Fibroblast of skin of right biceps (primary cell): ENCODE results near the gene TRPM5.
"Not testable (repeated sequence)": the region's sequence is repeated elsewhere in the genome, so short reads cannot be mapped to it uniquely, and the experiment has no call there.

Experiments used
- DNase-seq: peaks from one replicate; pipeline ENCODE4 v3.0.0-alpha.2; 2013

The TRPM5 gene, protein sequence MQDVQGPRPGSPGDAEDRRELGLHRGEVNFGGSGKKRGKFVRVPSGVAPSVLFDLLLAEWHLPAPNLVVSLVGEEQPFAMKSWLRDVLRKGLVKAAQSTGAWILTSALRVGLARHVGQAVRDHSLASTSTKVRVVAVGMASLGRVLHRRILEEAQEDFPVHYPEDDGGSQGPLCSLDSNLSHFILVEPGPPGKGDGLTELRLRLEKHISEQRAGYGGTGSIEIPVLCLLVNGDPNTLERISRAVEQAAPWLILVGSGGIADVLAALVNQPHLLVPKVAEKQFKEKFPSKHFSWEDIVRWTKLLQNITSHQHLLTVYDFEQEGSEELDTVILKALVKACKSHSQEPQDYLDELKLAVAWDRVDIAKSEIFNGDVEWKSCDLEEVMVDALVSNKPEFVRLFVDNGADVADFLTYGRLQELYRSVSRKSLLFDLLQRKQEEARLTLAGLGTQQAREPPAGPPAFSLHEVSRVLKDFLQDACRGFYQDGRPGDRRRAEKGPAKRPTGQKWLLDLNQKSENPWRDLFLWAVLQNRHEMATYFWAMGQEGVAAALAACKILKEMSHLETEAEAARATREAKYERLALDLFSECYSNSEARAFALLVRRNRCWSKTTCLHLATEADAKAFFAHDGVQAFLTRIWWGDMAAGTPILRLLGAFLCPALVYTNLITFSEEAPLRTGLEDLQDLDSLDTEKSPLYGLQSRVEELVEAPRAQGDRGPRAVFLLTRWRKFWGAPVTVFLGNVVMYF (N-terminal part only)

DNA sequence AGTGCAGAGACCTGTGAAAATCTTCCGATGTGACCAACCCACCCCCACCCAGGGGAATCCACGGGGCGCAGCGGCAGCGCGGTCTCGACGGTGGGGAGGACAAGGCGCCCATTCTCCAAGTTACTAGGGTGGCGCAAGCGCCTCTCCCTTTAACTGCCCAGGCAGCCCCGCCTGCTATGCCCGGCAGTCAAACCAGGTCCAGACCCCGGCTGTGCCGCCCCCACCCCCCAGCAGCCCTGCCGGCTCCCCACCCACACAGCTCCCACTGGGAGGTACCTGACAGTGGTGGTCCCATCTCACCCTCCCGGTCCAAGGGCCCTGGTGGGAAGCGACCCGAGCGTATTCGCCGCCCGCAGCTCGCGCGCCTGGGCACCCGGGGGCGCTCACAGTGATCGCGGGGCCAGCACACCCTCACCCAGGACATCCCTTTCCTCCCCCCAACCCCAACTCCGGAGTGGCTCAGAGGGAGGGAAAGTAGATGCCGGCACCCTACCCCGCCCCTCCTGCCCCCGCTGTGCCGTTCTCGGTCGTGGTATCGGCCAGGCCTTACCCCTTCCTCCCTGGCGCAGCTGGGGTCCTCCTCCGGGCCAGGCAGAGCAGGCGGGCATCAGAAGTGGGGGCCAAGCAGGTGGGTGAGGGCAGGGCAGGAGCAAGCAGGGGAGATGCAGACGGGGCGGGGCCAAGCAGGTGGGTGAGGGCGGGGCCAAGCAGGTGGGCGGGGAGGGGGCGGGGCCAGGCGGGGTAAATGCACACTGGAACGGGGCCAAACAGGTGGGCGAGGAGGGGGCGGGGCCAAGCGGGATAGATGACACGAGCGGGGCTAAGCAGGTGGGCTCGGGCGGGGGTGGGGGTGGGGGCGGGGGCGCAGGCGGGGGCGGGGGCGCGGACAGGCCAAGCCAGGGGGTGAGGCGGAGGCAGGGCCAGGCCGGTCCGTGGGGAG is at the start of gene TRPM5:
TRPM5 (minus strand) TSS at position 634 of the 940 bp plus-strand sequence. CDS start 21,478 bp downstream, outside the sequence.
- no peak for DNase-seq

DNA sequence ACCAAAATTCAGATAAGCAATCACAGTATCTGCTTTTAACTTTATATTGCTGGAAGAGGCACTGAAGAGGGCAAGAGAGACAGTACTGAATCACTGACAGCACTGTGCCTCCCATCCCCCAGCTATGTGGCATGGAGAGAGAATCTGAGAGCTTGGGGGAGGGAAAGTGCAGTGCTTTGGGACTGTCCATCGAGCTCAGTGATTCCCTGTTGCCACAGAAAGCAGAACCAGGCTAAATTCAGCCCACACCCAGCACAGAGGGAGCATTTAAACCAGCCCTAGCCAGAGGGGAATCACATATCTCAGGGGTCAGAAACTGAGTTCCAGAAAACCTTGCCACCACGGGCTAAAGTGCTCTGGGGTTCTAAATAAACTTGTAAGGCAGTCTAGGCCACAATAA is 44.8 kb upstream of the TRPM5 start:
- DNase-seq = no peak

DNA sequence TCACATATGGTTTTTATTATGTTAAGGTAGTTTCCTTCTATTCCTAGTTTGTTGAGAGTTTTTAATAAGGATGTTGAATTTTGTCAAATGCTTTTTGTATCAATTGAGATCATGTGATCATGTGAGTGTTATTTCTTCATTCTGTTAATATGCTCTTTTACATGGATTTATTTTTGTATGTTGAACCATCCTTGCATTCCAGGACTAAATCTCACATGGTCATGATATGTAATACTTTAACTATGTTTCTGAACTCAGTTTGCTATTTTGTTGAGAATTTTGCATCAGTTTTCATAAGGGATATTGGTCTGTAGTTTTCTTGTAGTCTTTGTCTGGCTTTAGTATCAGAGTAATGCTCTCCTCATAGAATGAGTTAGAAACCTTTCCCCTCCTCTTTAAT is 43.7 kb upstream of the TRPM5 start:
- no peak for DNase-seq

DNA sequence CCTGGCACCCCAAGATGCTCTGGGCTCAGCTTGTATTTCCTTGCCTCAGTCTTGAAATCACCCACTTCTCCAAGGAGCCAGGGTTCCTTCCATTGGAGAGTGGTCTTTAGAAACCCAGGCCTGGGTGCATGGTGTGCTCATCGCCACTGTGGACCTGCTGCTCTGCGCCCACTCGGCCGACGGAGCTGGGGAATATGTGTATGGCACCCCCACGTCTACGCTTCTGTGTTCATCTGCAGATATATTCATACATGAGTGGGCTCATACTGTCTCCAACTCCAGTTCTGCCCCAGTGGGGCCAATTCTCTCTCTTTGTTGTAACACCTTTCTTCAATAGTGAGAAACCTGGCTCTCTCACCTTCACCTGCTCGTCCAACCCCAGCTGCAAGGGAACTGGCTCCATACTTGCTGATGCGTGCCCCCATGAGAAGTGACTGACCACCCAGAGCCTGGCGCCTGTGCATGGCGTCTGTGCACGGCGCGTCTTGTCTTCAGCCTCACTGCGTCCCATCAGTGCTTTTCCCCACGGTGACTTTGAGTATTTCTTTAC is 40.3 kb upstream of the TRPM5 start:
- no peak for DNase-seq

GRCh38 chr11:2483426-2483825 is 39.1 kb upstream of the TRPM5 start:
- DNase-seq = no peak

GRCh38 chr11:2482745-2483144 is 38.4 kb upstream of the TRPM5 start:
- no peak for DNase-seq

DNA sequence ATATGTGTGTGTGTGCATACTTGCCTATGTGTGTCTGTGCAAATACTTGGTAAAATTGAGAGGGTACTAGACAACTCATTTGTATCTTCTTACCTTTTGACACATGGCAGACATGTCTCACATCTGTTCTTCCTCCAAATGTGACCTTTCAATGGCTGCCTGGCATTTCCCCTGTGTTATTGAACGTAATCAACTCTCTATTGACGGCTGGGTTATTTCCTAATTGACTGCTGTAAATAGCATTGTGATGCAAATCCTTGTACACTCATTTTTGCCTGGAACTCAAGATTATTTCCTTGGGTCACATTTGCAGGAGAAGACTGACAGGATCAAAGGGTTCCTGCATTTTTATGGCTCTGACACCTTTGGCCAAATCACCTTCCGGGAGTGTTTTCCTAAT is 37.9 kb upstream of the TRPM5 start:
- DNase-seq = no peak

DNA sequence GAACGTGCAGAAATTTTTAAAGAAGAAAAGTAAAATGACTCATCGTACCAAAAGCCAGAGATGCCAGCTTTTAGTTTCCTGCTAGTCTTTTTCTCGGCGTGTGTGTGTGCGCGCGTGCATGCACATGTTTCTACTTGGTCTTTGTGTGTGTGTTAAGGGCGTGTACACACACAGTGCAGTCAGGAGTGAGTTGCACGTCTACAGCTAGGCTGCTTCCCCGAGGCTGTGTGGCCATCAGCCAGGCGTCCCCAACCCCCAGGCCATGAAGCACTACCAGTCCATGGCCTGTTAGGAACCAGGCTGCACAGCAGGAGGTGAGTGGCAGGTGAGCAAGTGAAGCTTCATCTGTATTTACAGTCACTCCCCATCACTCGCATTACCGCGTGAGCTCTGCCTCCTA is 36.9 kb upstream of the TRPM5 start:
- DNase-seq = no peak

DNA sequence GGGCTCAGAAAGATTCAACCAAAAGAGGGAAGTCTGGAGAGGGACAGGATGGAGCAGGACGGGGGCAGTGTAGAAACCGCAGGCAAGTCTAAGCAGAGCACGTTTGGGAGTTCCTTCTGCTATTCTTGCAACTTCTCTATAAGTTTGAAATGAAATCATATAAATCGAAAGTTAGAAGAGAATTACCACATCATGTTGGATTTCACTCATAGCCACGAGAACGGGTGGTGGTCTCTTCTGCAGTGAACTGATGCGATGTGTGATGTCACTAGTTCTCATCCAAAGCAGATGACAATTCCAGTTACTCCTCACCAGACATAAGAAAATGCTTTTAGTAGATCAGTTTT is 36.5 kb upstream of the TRPM5 start:
- no peak for DNase-seq

GRCh38 chr11:2480067-2480873 is 36.0 kb upstream of the TRPM5 start:
- DNase-seq = not testable (repeated sequence)

GRCh38 chr11:2477936-2478335 is 33.6 kb upstream of the TRPM5 start:
- no peak for DNase-seq

- DNase-seq = no peak
Observed at GRCh38 chr11:2477254-2477653, 32.9 kb upstream of the TRPM5 start.

DNA sequence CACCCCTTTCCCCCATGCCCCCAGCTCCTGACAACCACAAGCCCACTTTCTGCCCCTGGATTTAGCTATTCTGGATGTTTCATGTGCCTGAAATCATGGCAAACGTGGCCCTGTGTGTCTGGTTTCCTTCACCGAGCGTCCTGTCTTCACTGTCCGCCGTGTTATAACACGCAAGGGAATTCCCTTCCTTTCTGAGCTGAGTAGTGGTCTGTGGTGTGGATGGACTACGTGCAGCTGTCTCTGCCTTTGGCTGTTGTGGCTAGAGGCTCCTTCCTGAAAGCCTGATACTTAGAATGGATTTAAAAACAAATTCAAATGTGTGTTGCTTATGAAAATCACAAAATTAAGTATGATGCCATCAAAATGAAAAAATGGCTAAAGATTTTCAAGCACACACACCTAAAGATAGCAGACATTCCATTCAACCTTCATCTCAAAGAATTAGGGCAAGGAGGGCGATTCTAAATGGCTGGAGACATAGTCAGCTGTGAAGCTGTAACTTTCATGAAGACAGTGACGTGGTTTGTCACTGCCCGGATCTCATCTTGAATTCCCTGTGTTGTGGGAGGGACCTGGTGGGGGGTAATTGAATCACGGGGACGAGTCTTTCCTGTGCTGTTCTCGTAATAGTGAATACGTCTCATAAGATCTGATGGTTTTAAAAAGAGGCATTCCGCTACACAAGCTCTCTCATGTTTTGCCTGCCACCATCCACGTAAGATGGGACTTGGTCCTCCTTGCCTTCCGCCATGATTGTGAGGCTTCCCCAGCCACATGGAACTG is 31.0 kb upstream of the TRPM5 start:
- DNase-seq = no peak

GRCh38 chr11:2474059-2474901 is 30.0 kb upstream of the TRPM5 start:
- DNase-seq = no peak

DNA sequence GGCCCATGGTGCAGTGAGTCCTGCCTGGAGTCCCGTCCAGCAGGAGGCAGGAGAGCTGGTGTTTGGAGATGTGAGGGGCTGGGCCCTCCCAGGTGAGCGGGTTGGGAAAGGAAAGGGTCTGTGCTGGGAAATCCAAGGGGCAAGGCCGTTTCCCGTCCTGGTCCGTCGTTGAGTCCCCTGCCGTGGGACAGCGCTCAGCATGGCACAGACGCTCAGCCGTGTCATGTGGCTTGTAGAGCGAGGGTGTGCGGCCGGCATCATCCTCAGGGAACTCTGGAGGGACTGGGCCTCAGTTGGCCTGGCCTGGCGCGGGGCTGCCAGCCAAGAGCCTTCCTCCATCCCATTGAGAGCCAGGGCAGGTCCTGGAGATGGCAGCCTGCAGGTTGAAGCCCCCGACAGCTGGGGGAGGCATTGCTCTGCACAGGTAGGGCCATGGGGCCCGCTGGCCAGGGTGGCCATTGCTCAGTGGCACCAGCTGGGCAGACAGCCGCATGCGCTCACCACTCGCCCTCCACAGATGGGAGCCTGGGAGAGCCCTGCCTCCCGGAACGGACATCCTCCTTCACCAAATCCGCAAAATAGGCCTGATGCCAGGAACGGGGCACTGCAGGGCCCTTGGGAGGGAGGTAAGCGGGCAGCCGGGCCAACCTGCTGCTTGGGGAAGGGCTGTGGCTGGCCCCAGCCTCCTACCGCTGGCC is 29.2 kb upstream of the TRPM5 start:
- no peak for DNase-seq

DNA sequence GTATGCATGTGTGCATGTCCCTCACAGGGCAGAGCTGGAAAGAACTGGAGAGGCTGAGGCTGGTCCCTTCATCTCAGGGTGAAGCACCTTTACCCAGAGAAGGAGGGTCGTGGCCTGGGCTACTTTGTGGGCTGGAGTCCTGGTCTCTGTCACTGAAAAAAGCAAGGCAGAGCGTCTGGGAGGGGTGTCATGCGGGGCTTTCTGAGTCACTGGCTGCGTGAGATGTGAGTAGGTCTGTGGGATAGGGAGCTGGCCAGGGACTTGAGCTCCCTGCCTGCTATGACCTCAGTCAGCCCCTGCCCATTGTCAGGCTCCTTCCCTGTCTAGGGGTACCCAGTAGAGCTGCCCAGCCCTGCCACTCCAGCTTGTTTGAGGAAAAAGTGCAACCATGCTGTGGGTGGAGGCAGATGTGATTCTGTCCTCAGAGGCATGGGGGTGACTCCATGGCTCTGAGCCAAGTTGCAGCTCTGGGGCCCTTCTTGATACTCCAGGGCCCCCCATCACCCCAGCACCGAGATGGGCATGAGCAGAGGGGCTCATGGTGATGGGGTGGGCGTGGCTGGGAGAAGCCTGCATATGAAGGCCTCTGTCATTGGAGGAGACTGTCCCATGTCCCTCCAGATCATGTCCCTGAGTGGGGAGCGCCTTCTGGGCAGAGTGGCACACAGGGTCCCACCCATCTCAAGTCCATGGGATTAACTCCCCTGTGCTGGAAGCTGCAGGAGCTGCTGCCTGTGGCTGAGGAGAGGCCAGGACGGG is 28.3 kb upstream of the TRPM5 start:
- DNase-seq = no peak

DNA sequence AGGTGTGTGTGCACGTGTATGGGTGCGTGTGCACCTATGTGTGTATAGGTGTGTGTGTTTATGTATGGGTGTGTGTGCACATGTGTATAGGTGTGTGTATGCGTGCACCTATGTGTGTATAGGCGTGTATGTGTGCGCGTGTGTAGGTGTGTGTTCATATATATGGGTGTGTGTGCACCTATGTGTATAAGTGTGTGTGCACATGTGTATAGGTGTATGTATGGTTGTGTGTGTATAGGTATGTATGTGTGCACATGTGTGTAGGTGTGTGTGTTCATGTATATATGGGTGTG is 27.4 kb upstream of the TRPM5 start:
- no peak for DNase-seq

GRCh38 chr11:2471048-2471803 is 26.9 kb upstream of the TRPM5 start:
- no peak for DNase-seq
